HG02885 (cell line): ENCODE data around the gene KRT5.
"Not testable (repeated sequence)": the region's sequence is repeated elsewhere in the genome, so short reads cannot be mapped to it uniquely, and the experiment has no call there.

ENCODE experiments used
- ATAC-seq: cut with Tn5 transposase; IDR thresholded peaks from one replicate; pipeline ENCODE4 v1.9.1; 2021; ENCODE audit warnings: mild to moderate bottlenecking; ENCODE audit not compliant: unreplicated experiment, poor library complexity

Gene KRT5

GRCh38 chr12:52498946-52499345 is 21.2 kb downstream of the KRT5 start:
- no peak for ATAC-seq

DNA sequence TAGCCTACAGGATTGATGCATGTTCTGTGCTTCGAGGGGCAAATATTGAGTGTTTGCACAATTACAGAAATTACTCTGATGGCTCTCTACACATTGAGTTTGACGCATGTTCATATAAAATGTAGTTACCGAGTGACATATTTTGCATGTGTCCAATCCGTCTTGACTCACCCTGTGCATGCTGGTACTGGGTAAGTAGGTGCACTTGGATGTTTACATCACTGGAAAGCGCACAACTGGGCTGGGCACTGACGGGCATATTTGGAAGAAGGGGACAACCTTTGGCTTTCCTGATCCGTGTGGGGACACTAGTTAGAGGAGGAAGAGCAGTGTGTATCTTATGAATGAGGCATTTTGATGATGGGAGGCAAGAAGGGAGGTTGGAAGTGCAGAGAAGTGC is 22.2 kb downstream of the KRT5 start:
- ATAC-seq = no peak

DNA sequence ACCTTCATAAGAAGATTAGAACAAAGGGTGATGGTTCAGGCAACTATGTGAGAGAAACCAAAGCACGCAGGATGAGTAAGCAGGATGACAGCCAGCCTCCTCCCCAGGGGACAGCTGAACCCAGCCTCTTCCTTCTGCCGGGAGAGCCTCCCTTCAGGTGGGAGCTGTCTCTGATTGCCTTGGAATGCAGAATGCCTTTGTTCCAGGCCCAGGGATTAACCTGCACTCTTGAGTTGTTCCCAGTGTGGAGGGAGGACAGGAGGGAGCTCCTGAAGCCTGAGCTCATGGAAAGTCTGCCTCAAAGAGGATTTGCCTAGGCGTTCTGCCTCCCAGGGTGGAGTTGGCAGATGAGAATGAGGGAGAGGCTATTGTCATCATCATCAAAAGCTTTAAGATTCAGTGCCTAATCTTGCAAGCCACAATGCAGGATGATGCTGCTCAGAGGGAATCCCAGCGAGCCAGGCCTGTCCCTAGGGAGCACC is 23.6 kb downstream of the KRT5 start:
- no peak for ATAC-seq

DNA sequence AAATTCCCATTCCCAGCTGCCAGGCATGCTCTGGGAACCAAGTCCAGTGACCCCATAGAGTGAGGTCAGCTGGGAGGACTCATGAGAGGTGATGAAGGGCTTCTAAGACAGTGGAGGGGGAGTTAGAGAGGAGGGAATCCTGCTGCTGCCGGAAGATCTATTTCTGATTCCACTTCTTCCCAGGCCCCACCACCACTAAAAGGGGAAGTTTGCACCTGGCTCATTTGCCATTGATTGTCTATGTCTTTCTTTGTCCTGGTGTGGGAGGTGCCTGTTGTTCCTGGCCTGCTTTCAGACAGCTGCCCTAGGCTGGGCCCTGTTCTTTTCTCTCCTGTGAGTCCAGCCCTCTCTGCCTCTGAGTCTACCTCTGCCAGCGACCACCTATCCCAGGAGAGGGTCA is 24.1 kb downstream of the KRT5 start:
- ATAC-seq = no peak

DNA sequence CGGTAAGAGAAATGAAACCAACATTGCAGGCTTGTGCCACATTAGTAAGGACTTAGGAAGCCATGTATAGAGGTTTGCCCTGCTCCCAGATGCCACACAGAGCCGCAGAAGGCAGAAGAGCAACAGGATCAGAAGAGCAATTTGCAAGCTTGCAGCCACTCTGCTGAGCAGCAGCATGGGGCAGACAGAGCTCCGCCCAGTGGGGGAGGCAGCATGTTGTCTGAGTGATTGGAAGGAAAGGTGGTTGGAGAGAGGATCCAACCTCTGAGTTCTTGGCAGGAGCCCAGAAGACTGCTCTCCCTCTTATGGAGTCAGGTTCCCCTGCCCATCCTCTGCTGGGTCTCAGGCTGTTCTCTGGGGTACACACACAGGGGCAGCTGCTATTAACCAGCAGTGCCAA is 24.8 kb downstream of the KRT5 start:
- ATAC-seq = no peak

- no peak for ATAC-seq
These were observed 25.7 kb downstream of the KRT5 start for GRCh38 chr12:52494518-52494917.

GRCh38 chr12:52494100-52494499 is 26.1 kb downstream of the KRT5 start:
- ATAC-seq = no peak

DNA sequence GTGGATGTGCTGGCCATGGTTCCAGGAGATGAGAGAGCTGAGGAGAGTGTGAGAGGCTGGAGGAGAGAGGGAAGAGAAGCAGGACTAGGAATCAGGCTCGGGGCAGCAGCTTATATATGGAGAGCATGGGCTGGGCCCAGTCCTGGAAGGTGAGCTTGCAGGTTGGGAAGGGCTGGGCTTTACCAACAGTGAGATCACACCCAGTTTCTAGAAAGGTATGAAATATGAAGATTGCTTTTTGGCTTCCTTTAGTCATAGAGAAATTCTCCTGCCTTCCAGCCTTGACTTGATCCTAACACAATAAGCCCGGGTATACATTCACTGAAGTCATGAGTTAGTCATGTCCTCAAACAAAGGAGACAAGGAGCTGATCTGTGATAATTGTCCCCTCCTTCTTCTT is 27.0 kb downstream of the KRT5 start, which contains the start of gene KRT6A:
Gene KRT6A, minus strand, starts transcription at position 86 of the 400 bp plus-strand sequence. Its CDS starts 69 bp downstream, at position 17.
- no peak for ATAC-seq

GRCh38 chr12:52492405-52492804 is 27.8 kb downstream of the KRT5 start:
- not testable (repeated sequence) for ATAC-seq

DNA sequence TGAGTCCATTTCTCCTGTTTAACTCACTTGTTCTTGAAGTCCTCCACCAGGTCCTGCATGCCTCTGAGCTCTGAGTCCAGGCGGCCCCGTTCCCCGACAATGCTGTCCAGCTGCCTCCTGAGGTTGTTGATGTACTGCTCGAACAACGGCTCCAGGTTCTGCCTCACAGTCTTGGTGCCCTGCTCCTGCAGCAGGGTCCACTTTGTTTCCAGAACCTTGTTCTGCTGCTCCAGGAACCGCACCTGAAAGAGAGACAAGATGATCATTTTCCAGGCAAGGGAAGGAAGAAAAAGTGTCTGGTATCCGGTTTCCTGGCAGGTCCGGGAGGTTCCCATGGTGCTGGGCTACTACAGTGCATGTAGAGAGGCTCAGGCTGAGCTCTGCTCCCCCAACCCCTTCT is 28.7 kb downstream of the KRT5 start:
- ATAC-seq = not testable (repeated sequence)

DNA sequence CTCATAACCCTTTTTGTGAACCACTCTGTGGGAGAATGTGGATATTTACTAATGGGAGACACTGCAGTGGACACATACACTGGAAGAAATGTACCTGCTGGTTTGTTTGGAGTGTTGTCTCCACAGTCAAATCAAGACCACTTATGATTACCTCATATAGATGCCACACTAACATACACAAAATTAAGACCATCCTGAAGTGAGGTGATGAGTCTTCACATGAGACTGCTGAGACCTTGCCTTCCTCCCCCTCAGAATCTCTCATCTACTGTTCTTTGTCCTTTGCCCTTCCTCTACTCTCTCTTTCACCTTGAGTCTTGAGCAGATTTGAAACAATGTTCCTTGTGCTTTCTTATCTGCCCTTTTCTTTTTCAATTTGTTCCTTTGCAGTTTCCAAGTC is 31.5 kb downstream of the KRT5 start:
- ATAC-seq = no peak

GRCh38 chr12:52487744-52488443 is 32.3 kb downstream of the KRT5 start:
- ATAC-seq = not testable (repeated sequence)

GRCh38 chr12:52487211-52487610 is 33.0 kb downstream of the KRT5 start:
- ATAC-seq = no peak

GRCh38 chr12:52486166-52487105 is 33.8 kb downstream of the KRT5 start:
- ATAC-seq = no peak

GRCh38 chr12:52480073-52480472 is 40.1 kb downstream of the KRT5 start:
- ATAC-seq = no peak

GRCh38 chr12:52477651-52478050 is 42.5 kb downstream of the KRT5 start:
- ATAC-seq = no peak

- no peak for ATAC-seq
These were observed 46.0 kb downstream of the KRT5 start for GRCh38 chr12:52474212-52474611.

DNA sequence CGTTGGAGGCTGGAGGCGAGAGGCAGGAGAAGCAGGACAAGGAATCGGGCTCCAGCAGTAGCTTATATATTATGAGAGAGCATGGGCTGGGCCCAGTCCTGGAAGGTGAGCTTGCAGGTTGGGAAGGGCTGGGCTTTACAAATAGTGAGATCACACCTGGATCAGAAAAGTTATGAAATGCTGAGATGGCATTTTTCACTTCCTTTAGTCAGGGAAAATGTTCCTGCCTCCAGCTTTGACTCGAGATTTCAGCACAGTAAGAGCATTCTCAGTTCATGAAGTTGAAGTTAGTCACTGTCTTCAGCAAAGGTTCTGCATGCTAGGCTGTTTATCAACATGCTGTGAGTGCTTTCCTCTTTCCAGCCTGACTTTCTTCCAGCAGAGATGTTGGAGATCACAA is 46.4 kb downstream of the KRT5 start, which contains the start of gene KRT6C:
Gene KRT6C, minus strand, starts transcription at position 38 of the 400 bp plus-strand sequence. CDS start 68 bp downstream, outside the sequence.
- ATAC-seq = no peak

DNA sequence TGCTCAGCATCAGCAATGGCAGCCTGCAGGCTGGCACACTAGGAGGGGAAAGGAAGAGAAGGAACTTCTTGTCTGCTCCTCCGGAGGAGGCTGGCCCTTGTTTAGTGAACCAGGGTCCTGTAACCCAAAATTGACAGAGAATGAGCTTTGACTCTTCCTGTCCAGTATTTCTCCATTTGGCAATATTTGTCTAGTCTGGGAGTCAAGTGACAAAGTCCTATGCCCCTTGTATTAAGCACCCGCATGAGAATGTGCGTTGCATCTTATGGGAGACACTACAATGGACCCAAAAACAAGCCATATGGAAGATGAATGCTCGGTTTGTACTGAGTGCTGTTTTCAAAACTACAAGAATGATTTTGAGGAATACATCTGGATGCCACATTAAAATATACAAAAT is 50.3 kb downstream of the KRT5 start:
- ATAC-seq = no peak

DNA sequence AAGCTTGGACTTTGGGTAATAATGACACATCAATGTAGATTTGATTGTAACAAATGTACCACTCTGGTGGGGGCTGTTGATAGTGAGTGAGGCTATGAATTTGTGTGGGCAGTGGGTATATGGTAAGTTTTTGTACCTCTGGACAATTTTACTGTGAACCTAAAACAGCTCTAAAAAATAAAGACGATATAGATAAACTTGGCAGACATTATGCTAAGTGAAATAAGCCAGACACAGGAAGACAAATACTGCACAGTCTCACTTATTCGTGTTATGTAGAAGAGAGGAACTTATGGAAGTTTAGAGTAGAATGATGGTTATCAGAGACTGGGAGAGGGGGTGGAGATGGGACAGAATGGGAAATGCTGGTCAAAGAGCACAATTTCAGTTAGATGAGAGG is 55.3 kb downstream of the KRT5 start:
- no peak for ATAC-seq
